Mononuclear cell (primary cell): ENCODE measurements around the gene PAPPA2. TPM values are rescaled to one million over a fixed set of nuclear protein-coding genes. Genes with fewer than 3 reads are reported as not detected.

ENCODE experiments used
- H3K27me3 ChIP-seq: 2 replicates; pipeline ENCODE4 v1.6.0; 2011; ENCODE audit warnings: low read length, control low read depth; ENCODE audit not compliant: insufficient read depth
- H3K4me1 ChIP-seq: 2 replicates; pipeline ENCODE4 v1.5.1; 2011; ENCODE audit warnings: mild to moderate bottlenecking, low read length, control low read depth; ENCODE audit not compliant: insufficient read depth
- H3K4me3 ChIP-seq: 2 replicates; pipeline ENCODE4 v1.5.1; 2011; ENCODE audit warnings: mild to moderate bottlenecking, low read length, moderate library complexity
- H3K9me3 ChIP-seq: 2 replicates; pipeline ENCODE4 v1.5.1; 2011; ENCODE audit warnings: low read depth, mild to moderate bottlenecking, control low read depth, low read length
- total RNA-seq: library from RNA; depleted of rRNA; stranded (reverse); fragments of >200 nt; gene quantifications from one replicate; pipeline ENCODE4 v1.2.3, GENCODE V29; 2012

PAPPA2 gene
- total RNA-seq, 1 donor = 0.10 TPM

DNA sequence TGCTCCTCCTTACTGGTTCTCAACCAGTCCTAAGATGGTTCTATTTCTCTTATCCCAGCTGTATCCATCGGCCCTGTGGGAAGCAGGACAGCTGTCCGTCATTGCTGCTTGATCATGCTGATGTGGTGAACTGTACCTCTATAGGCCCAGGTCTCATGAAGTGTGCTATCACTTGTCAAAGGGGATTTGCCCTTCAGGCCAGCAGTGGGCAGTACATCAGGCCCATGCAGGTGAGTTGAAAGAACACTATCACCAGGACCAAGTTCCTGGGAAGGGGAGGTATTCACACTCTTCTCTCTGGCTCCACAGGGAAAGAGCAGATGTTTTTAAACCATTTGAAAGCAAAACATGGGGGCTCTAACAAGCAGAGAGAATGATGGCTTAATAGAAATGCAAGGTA, 302.6 kb downstream of the PAPPA2 start:
- Histone ChIP-seq H3K9me3 (no peaks in the 10 kb centered on the region), H3K4me3 (no peak overlapping the region), H3K4me1 (no peaks in the 10 kb centered on the region), H3K27me3 (no peaks in the 10 kb centered on the region)

DNA sequence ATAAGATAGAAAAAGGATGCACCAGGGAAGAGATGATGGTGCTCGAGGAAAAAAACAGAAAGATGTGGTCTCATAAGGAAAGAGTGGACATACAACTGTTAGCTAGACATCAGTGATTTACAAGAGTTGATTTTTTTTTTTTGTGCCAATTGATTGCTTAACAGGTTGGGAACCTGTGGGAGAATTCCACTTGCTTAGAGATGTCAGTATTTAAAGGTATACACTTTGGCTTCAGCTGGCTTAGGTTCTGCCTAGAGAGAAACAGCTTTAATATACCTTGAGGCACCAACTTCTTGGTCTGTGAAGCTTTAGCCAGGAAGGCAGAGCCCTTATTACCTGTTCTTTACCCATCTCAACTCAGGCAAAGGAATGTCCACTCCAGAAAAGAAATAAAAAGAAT, 303.8 kb downstream of the PAPPA2 start:
- Histone ChIP-seq H3K4me3 (no peak overlapping the region), H3K4me1 (no peaks in the 10 kb centered on the region), H3K9me3 (no peaks in the 10 kb centered on the region), H3K27me3 (no peaks in the 10 kb centered on the region)

DNA sequence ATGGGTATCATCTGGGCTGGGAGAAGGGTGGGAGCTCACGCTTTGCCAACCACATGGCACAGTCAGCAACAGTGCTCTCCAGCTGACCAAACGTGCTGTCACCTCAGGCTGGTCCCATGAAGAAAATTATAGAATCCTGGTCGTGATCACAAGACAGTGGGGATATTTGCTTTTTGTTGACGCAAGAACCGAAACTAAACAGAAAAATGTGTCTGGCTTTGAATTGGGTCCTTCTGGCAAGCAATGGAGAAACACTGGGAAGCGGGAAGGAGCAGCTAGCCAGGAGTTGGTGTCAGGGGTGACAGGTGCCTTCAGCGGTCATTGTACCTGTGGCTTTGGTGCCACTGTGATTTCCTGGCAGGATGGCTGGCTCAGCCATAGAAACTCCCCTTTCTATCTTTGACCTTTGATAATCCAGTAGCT, 304.8 kb downstream of the PAPPA2 start:
- Histone ChIP-seq H3K9me3 (no peaks in the 10 kb centered on the region), H3K4me3 (no peak overlapping the region), H3K27me3 (no peaks in the 10 kb centered on the region), H3K4me1 (no peaks in the 10 kb centered on the region)

DNA sequence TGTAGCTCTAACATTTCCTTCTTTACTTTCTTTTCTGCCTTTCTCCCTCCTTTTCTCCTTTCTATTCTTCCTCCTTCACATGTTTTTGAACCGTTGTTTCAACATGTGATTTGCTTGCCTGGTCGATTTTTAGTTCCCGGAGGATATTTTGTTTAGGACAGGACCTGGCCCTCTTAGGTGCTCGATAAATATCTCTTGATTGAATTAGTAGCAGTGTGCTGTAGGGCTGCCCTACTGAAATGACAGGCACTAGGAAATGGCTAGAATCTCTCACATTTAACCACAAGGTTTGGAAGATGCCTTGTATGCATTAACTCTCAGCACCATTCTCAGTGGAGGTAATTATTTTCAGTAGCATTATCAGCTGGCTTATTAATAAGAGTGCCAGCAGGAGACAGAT, 305.6 kb downstream of the PAPPA2 start:
- Histone ChIP-seq H3K4me1 (no peaks in the 10 kb centered on the region), H3K9me3 (no peaks in the 10 kb centered on the region), H3K27me3 (no peaks in the 10 kb centered on the region), H3K4me3 (no peak overlapping the region)

DNA sequence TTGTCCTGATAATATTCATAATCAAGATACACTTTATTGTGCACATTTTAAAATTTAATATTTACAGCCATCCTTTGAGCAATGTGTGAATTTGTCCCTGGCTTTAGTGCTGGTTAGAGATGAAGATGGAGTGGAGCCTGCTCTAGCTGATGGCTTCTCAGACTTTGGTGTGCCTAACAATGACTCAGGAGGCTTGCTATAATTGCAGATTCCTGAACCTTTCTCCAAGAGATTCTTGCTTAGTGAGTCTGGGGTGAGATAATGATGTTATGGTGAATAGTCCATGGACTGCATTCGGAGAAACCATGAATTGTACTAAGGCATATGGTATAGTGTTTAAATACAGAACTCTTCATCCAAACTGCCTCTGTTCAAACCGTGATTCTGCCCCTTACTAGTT, 307.1 kb downstream of the PAPPA2 start:
- no peaks in the 10 kb centered on the region for H3K27me3 ChIP-seq
- no peaks in the 10 kb centered on the region for H3K9me3 ChIP-seq
- H3K4me3 ChIP-seq = no peak overlapping the region
- H3K4me1 ChIP-seq = no peaks in the 10 kb centered on the region

DNA sequence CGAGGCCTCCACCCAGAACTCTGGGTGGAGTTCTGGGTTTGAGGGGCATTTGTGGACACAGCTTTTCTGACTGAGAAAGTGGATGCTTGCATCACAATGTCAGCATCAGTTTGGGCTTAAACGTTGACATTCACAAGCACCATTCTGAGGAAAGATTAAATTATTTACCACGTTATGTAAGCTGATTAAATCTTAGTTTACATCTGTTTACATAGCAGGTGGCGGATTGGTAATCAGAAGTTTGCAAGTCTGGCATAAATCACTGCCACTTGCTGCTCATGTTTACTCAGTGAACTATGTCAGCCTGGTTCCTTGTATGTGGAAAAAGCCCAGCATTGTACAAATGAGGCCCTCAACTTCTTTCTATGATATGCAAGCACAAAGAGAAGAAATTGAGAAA, 310.1 kb downstream of the PAPPA2 start:
- H3K4me3 ChIP-seq = no peak overlapping the region
- H3K27me3 ChIP-seq = no peaks in the 10 kb centered on the region
- H3K4me1 ChIP-seq = no peaks in the 10 kb centered on the region
- H3K9me3 ChIP-seq = no peaks in the 10 kb centered on the region

DNA sequence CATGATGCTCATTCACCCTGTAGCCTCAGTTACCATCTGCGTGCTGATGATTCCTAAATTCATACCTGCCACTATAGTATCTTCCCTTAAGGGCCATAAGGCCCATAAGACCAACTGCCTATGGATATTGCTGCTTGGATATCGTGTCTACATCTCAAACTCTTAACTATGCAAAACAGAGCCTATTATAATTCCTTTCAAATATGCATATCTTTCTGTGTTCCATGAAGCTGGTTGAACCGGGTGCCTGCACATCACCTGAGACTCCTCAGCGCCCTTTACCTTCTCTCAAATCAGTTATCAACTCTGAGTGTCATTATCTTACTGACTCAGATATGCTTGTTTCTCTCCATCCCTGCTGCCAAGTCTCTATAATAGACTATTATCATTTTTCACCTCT, 311.2 kb downstream of the PAPPA2 start:
- Histone ChIP-seq H3K27me3 (no peaks in the 10 kb centered on the region), H3K4me3 (no peak overlapping the region), H3K9me3 (no peaks in the 10 kb centered on the region), H3K4me1 (no peaks in the 10 kb centered on the region)

DNA sequence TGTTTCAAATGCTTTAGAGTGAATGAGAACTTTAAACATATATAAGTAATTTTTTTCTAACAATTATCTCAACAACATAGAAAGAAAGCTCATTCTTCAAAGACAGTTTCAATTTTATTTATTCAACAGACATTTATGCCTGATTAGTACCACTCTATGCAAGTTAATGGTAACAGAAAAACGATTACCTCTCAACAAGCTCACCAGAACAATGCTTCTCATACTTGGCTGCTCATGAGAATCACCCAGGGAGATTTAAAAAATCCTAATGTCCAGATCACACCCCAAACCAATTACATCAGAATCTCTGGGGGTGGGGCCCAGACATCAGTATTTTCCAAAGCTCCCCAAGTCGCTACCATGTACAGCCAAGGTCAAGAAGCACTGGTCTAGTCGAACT, 312.4 kb downstream of the PAPPA2 start:
- H3K27me3 ChIP-seq = no peaks in the 10 kb centered on the region
- H3K9me3 ChIP-seq = no peaks in the 10 kb centered on the region
- H3K4me3 ChIP-seq = no peak overlapping the region
- no peaks in the 10 kb centered on the region for H3K4me1 ChIP-seq

DNA sequence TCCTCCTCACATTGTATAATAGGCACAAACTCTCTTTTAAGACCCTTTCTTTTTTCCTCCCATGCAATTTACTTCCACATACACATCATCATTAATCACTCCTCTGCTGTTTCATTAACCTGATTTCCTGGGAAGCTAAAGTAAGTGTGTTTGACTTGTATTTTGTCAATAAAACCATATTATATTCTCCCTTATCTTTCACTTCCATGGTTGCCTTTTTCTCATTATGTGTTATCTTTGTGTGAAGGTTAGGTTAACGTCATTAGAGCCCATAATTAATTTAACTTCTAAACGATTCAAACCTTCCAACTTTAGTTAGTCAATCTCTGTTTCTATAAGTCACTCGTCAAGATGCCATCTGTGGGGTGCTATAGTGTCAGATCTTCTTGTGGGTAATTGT, 313.0 kb downstream of the PAPPA2 start:
- Histone ChIP-seq H3K4me1 (no peaks in the 10 kb centered on the region), H3K4me3 (no peak overlapping the region), H3K9me3 (no peaks in the 10 kb centered on the region), H3K27me3 (no peaks in the 10 kb centered on the region)

DNA sequence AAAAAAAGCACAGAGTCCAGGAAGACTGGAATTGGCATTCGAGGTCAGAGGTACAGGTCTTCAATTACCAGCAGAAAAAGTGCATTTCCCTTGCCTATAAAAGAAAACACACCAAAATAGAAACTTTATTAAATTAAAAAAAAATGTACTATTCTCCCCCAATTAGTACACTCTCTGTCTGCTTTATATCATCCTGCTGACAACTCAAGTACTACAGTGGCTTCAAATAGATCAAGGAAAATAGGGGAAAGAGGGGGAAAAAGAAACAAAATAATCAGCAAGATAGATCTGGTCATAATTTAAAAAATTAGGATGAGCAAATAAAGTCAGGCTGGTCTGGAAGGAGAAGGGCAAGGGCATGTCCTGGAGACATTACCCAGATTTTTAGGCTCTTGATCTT, 315.1 kb downstream of the PAPPA2 start:
- Histone ChIP-seq H3K4me1 (no peaks in the 10 kb centered on the region), H3K27me3 (no peaks in the 10 kb centered on the region)

DNA sequence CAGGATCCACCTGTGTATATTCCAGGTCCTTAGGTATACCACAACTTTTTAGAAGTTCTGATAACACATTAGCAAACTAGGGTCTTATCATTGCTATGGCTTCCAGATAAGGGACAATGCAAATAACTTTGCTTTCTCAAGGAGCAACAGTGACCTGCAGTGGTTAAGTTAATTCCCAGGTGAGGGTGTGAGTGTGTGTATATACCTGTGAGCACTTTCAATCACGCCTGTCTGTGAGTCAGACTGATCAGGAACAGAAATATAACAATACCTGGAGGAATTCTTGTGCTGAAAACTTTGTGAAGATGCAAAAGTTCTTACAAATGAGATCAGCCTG, 317.0 kb downstream of the PAPPA2 start:
- H3K9me3 ChIP-seq = no peaks in the 10 kb centered on the region
- no peak overlapping the region for H3K4me3 ChIP-seq

More for the DNA sequence above, 315.1 kb downstream of the PAPPA2 start:
- no peaks in the 10 kb centered on the region for H3K9me3 ChIP-seq
- H3K4me3 ChIP-seq = no peak overlapping the region

DNA sequence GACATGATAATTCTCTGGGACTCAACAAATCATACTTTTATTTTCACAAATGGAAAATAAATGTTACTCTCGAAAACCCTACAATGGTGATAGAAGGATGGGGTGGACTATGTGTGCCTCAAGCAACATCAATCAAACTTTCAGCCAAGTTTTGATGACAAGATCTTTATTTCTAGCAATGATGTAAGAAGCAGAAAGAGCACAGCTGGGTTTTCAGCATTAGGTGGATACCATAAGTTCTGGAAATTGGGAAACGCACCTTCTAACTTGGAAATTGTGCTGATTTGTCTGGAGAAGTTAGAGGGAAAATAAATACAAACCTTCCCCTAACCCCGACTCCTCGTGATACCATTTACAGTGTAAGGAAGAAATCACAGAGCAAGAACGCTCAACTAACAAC, 320.3 kb downstream of the PAPPA2 start:
- no peaks in the 10 kb centered on the region for H3K27me3 ChIP-seq
- no peaks in the 10 kb centered on the region for H3K4me1 ChIP-seq
- no peaks in the 10 kb centered on the region for H3K9me3 ChIP-seq

More for the DNA sequence above, 317.0 kb downstream of the PAPPA2 start:
- Histone ChIP-seq H3K27me3 (no peaks in the 10 kb centered on the region), H3K4me1 (no peaks in the 10 kb centered on the region)

DNA sequence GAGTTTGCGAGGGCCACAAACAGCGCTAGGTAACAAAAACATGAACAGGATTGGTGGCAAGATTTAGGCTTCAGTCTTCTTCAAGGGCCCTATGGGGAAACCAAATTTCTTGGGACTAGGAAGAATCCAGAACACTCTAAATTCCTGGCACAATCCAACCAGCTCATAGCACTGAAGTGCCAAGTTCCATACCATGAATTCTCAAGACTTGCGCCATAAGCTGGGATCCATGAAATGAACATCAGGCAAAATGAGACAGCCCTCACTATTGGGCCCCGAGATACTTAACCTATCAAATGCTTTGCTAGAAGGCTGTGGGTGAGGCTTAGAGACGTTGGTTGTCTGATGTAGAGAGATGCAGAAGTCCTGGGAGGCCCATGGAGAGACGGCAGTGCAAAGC, 322.1 kb downstream of the PAPPA2 start:
- Histone ChIP-seq H3K4me1 (no peaks in the 10 kb centered on the region), H3K9me3 (no peaks in the 10 kb centered on the region), H3K4me3 (no peak overlapping the region), H3K27me3 (no peaks in the 10 kb centered on the region)

More for the DNA sequence above, 320.3 kb downstream of the PAPPA2 start:
- H3K4me3 ChIP-seq = no peak overlapping the region

DNA sequence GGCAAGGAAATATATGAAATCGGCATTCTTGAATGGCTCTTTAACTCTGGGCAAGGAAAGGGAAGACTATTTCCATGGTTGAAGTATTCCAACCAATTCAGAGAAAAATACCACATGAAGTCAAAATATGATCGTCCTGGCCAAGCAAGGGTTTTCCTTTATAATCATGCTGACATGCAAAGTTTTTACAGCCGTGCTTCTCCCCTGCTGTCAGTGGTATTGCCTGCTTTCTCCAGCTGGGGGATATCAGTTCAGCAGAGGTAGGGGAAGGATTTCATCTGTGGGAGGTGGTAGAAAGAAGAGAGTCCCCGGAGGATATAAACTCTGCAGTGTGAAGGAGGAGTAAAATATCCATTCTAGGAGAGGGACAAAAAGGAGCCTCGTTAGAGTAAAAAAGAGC, 322.8 kb downstream of the PAPPA2 start:
- Histone ChIP-seq H3K27me3 (no peaks in the 10 kb centered on the region), H3K9me3 (no peaks in the 10 kb centered on the region), H3K4me1 (no peaks in the 10 kb centered on the region), H3K4me3 (no peak overlapping the region)

DNA sequence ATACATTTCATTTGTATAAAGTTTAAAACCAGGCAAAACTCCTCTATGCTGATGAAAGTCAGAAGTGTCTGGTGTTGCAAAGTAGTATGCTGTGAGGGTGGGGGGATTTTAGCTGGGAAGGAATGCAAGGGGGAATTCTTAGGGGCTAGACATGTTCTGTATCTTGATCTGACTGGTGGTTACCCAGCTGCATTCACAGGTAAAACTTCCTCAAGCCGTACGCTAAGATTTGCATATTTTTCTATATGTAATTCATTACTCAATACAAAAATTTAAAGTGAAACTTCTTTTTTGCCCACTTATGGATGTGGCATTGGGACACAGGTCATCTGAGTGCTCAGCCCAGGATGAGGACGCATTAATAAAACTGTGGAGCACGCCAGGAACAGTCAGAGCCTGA, 323.3 kb downstream of the PAPPA2 start:
- Histone ChIP-seq H3K9me3 (no peaks in the 10 kb centered on the region), H3K27me3 (no peaks in the 10 kb centered on the region), H3K4me3 (no peak overlapping the region), H3K4me1 (no peaks in the 10 kb centered on the region)

DNA sequence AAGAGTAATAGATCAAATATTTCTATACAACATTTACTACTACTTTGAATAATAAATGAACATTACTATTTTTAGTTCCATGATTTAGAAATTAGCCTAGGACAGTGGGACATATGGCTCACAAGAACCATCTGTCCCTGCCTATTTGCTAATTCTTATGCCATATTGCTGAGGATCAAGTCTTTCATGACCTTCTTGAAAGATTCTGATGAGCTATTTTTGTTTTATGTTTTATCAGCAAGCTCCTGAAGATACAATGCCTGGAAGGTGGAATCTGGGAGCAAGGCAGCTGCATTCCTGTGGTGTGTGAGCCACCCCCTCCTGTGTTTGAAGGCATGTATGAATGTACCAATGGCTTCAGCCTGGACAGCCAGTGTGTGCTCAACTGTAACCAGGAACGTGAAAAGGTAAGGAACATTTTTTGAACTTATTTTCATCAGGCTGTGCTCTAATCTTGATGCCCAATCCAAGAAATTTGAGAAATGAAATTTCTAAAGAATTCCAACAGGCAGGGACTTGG, 326.7 kb downstream of the PAPPA2 start:
- Histone ChIP-seq H3K9me3 (no peaks in the 10 kb centered on the region), H3K27me3 (no peaks in the 10 kb centered on the region), H3K4me3 (no peak overlapping the region), H3K4me1 (no peaks in the 10 kb centered on the region)

DNA sequence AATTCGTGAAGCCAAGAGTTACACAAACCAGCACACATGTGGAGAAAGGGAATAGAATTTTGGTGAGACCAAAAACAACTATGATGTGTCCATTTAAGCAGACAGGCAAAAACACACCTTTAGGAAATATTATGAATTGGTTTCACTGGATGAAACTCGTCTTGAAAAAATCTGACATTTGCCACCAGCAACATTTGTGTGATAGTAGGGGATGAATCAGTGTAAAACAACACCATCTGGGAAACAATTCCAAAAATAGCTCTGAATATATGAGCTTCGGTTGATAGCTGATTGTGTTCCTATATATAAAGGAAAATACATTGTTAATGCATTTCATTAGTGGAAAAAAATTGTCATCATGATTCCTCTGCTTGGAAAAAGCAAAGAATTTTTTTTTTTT, 327.8 kb downstream of the PAPPA2 start:
- no peaks in the 10 kb centered on the region for H3K9me3 ChIP-seq
- H3K4me3 ChIP-seq = no peak overlapping the region
- H3K4me1 ChIP-seq = no peaks in the 10 kb centered on the region
- H3K27me3 ChIP-seq = no peaks in the 10 kb centered on the region
